RWPE2 (cell line): Measurements from ENCODE around the gene SLC18A2.

ENCODE experiments used
- ATAC-seq: fragments of 200-7000 bp; cut with Tn5 transposase; 3 replicates; pipeline ENCODE4 v1.9.1; 2021; ENCODE audit warnings: low read depth
- DNase-seq: peaks from one replicate; pipeline ENCODE4 v3.0.0-alpha.2; 2020; ENCODE audit warnings: low spot score
- H3K27ac ChIP-seq: fragments of 450-650 bp; 2 replicates; pipeline ENCODE4 v1.5.1; 2017; ENCODE audit warnings: mild to moderate bottlenecking; ENCODE audit not compliant: poor library complexity, severe bottlenecking
- H3K27me3 ChIP-seq: fragments of 250-450 bp; sonication (Bioruptor Pico); 2 replicates; pipeline ENCODE4 v1.5.1; 2021; ENCODE audit warnings: mild to moderate bottlenecking, moderate library complexity; ENCODE audit not compliant: insufficient read depth, poor library complexity, severe bottlenecking
- H3K36me3 ChIP-seq: fragments of 250-450 bp; sonication (Bioruptor Pico); 2 replicates; pipeline ENCODE4 v1.5.1; 2020; ENCODE audit warnings: low read depth, mild to moderate bottlenecking, moderate library complexity
- H3K4me1 ChIP-seq: fragments of 250-450 bp; sonication (Bioruptor Pico); 2 replicates; pipeline ENCODE4 v1.5.1; 2021; ENCODE audit warnings: mild to moderate bottlenecking, moderate library complexity; ENCODE audit not compliant: insufficient read depth, poor library complexity, severe bottlenecking
- H3K4me3 ChIP-seq: fragments of 250-450 bp; sonication (Bioruptor Pico); 2 replicates; pipeline ENCODE4 v1.5.1; 2021; ENCODE audit warnings: mild to moderate bottlenecking, moderate library complexity; ENCODE audit not compliant: severe bottlenecking
- H3K9me3 ChIP-seq: fragments of 250-450 bp; sonication (Bioruptor Pico); 2 replicates; pipeline ENCODE4 v1.5.1; 2021; ENCODE audit warnings: mild to moderate bottlenecking, moderate library complexity; ENCODE audit not compliant: severe bottlenecking
- CTCF ChIP-seq: fragments of 450-650 bp; IDR thresholded peaks from one replicate; pipeline ENCODE4 v1.5.1; 2017; ENCODE audit warnings: mild to moderate bottlenecking, moderate library complexity; ENCODE audit not compliant: poor library complexity, severe bottlenecking

Gene SLC18A2

GRCh38 chr10:117254774-117255735 lies 14.1 kb downstream of the SLC18A2 start:
- Histone ChIP-seq H3K4me3 (no peak overlapping the region), H3K4me1 (no peaks in the 10 kb centered on the region), H3K36me3 (no peaks in the 10 kb centered on the region), H3K9me3 (no peaks in the 10 kb centered on the region), H3K27ac (no peak overlapping the region), H3K27me3 (peaks cover 3% of the 10 kb centered on the region)
- DNase-seq (no peak), ATAC-seq (no peak)
- no peak for TF ChIP-seq CTCF

- H3K4me1 ChIP-seq = no peaks in the 10 kb centered on the region
- no peak overlapping the region for H3K27ac ChIP-seq
- peaks cover 3% of the 10 kb centered on the region for H3K27me3 ChIP-seq
- no peak for DNase-seq
- H3K9me3 ChIP-seq = no peaks in the 10 kb centered on the region
- TF ChIP-seq CTCF = no peak
- H3K36me3 ChIP-seq = no peaks in the 10 kb centered on the region
- ATAC-seq = no peak
- no peak overlapping the region for H3K4me3 ChIP-seq
Measured at GRCh38 chr10:117255835-117256460, 15.0 kb downstream of the SLC18A2 start.

DNA sequence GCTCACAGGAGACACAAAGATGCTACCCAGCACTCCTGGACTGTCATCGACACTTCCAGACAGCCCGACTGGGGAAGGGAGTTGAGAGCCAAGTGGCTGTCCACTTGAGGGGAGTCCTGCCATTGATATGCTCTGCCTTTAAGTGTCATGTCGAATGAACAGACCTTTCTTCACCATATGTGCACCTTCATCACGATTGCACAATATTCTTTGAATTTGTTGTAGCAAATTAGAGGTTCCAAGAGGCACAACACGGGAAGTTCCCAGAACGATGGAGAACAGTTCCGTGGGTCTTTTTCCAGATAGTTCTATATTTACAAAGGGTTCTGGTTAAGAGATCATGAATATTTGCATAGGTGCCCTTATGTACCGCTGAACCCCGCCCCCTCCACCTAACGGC lies 16.0 kb downstream of the SLC18A2 start:
- Histone ChIP-seq H3K36me3 (no peaks in the 10 kb centered on the region), H3K4me3 (no peak overlapping the region), H3K27ac (no peak overlapping the region), H3K9me3 (no peaks in the 10 kb centered on the region), H3K4me1 (no peaks in the 10 kb centered on the region), H3K27me3 (peaks cover 3% of the 10 kb centered on the region)
- no peak for TF ChIP-seq CTCF
- DNase-seq = no peak
- ATAC-seq = no peak

DNA sequence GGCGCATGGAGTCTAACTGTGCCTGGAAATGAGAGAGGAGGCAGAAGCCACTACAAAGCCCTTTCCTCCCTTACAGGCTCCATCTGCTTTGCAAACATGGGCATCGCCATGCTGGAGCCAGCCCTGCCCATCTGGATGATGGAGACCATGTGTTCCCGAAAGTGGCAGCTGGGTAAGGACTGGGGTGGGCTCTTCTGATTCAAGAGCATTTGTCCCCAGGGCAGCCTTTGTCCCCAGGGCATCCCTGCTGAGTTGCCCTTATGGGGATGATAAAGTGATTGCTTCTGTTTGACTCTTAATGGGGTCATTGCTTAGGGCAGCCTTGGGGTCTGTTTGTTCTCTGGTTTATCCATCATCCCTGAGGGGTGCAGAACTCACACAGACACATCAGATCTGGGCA lies 16.8 kb downstream of the SLC18A2 start:
- H3K27ac ChIP-seq = no peak overlapping the region
- H3K36me3 ChIP-seq = no peaks in the 10 kb centered on the region
- H3K9me3 ChIP-seq = no peaks in the 10 kb centered on the region
- ATAC-seq (no peak), DNase-seq (no peak)
- H3K27me3 ChIP-seq = peaks cover 3% of the 10 kb centered on the region
- H3K4me1 ChIP-seq = no peaks in the 10 kb centered on the region
- no peak overlapping the region for H3K4me3 ChIP-seq
- TF ChIP-seq CTCF = no peak
